RWPE2 (cell line): ENCODE measurements around the gene FBXO5.

Experiments
- ATAC-seq: fragments of 200-7000 bp; cut with Tn5 transposase; 3 replicates; pipeline ENCODE4 v1.9.1; 2021; ENCODE audit warnings: low read depth
- DNase-seq: peaks from one replicate; pipeline ENCODE4 v3.0.0-alpha.2; 2020; ENCODE audit warnings: low spot score
- H3K27ac ChIP-seq: fragments of 450-650 bp; 2 replicates; pipeline ENCODE4 v1.5.1; 2017; ENCODE audit warnings: mild to moderate bottlenecking; ENCODE audit not compliant: poor library complexity, severe bottlenecking
- H3K27me3 ChIP-seq: fragments of 250-450 bp; sonication (Bioruptor Pico); 2 replicates; pipeline ENCODE4 v1.5.1; 2021; ENCODE audit warnings: mild to moderate bottlenecking, moderate library complexity; ENCODE audit not compliant: insufficient read depth, poor library complexity, severe bottlenecking
- H3K36me3 ChIP-seq: fragments of 250-450 bp; sonication (Bioruptor Pico); 2 replicates; pipeline ENCODE4 v1.5.1; 2020; ENCODE audit warnings: low read depth, mild to moderate bottlenecking, moderate library complexity
- H3K4me1 ChIP-seq: fragments of 250-450 bp; sonication (Bioruptor Pico); 2 replicates; pipeline ENCODE4 v1.5.1; 2021; ENCODE audit warnings: mild to moderate bottlenecking, moderate library complexity; ENCODE audit not compliant: insufficient read depth, poor library complexity, severe bottlenecking
- H3K4me3 ChIP-seq: fragments of 250-450 bp; sonication (Bioruptor Pico); 2 replicates; pipeline ENCODE4 v1.5.1; 2021; ENCODE audit warnings: mild to moderate bottlenecking, moderate library complexity; ENCODE audit not compliant: severe bottlenecking
- H3K9me3 ChIP-seq: fragments of 250-450 bp; sonication (Bioruptor Pico); 2 replicates; pipeline ENCODE4 v1.5.1; 2021; ENCODE audit warnings: mild to moderate bottlenecking, moderate library complexity; ENCODE audit not compliant: severe bottlenecking
- TF ChIP-seq, protein P1 (sequence below): fragments of 450-650 bp; IDR thresholded peaks from one replicate; pipeline ENCODE4 v1.5.1; 2017; ENCODE audit warnings: mild to moderate bottlenecking, moderate library complexity; ENCODE audit not compliant: poor library complexity, severe bottlenecking

FBXO5 gene

DNA sequence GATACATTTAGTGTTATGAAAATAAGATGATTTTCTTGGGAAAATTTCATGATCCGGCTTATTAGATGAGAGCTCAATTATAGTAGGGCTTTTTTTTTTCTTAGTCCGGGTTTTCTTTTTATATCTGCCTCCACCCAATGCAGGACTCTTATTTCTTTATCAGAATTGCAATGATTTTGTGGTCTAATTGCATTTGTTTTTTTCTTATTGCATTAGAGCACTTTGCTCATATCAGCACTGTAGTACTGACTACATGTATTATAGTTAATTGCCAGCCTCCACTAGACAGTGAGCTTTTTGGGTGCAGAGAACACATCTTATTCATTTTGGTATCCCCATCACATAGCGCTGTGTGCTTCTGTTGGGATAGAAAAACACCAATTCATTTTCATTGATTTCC is 50.0 kb downstream of the FBXO5 start:
- Histone ChIP-seq H3K4me1 (no peaks in the 10 kb centered on the region), H3K36me3 (no peaks in the 10 kb centered on the region), H3K4me3 (no peak overlapping the region), H3K27me3 (no peaks in the 10 kb centered on the region), H3K27ac (no peak overlapping the region), H3K9me3 (no peaks in the 10 kb centered on the region)
- TF ChIP-seq, protein P1, sequence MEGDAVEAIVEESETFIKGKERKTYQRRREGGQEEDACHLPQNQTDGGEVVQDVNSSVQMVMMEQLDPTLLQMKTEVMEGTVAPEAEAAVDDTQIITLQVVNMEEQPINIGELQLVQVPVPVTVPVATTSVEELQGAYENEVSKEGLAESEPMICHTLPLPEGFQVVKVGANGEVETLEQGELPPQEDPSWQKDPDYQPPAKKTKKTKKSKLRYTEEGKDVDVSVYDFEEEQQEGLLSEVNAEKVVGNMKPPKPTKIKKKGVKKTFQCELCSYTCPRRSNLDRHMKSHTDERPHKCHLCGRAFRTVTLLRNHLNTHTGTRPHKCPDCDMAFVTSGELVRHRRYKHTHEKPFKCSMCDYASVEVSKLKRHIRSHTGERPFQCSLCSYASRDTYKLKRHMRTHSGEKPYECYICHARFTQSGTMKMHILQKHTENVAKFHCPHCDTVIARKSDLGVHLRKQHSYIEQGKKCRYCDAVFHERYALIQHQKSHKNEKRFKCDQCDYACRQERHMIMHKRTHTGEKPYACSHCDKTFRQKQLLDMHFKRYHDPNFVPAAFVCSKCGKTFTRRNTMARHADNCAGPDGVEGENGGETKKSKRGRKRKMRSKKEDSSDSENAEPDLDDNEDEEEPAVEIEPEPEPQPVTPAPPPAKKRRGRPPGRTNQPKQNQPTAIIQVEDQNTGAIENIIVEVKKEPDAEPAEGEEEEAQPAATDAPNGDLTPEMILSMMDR: no peak
- no peak for ATAC-seq
- DNase-seq: no peak

DNA sequence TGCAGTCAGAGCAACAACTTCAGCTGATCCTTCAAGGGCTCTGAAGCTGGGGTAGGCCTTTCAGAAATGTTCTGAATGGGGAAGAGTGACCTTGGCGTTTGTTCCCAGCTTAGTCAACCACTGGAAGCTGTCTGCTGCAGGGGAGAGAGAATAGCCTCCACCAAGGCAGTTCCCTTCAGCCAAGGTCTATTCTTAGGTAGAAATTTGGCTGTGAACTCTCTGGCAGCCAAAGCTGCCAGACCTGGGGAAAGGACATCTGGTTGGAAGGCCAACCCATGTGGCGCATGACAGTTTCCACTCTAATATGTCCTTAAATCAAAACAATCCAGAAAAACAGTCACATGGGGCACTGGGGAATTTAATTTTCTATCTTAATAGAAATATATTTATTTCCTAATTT is 60.1 kb downstream of the FBXO5 start:
- ATAC-seq: no peak
- Histone ChIP-seq H3K27ac (no peak overlapping the region), H3K36me3 (no peaks in the 10 kb centered on the region), H3K4me3 (no peak overlapping the region), H3K27me3 (no peaks in the 10 kb centered on the region), H3K9me3 (no peaks in the 10 kb centered on the region), H3K4me1 (no peaks in the 10 kb centered on the region)
- no peak for DNase-seq
- TF ChIP-seq, protein P1: no peak
